Effector CD8-positive, alpha-beta T cell (primary cell): ENCODE data around the gene HAVCR1.
"Not testable (repeated sequence)": the region's sequence is repeated elsewhere in the genome, so short reads cannot be mapped to it uniquely, and the experiment has no call there.

Experiments used
- DNase-seq: peaks from one replicate; lab custom pipeline; 2025; lab: John Stamatoyannopoulos, UW
- total RNA-seq, 4 experiments: gene quantifications; one replicate each; lab custom pipeline; 2026; lab: John Stamatoyannopoulos, UW

The HAVCR1 gene
- total RNA-seq, result 0.97 to 1.6 (median 1.3) reads per million in 4 experiments

DNA sequence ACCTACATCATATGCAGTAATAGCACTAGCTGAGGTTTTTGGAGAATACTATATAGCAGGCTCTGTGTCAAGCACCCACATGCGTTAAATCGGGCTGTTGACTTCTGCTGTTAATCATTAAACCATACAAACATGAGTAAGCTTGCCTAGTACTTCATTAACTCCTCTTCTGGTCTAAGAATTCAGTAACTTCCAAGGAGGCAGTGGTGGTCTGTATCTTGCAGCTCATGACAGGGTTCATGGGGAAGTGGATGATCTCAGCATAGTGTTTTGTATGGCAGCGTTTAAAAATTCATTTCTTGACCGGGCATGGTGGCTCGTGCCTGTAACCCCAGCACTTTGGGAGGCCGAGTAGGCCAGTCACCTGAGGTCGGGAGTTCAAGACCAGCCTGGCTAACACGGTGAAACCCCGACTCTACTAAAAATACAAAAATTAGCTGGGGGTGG lies at the start of gene HAVCR1:
Gene HAVCR1, minus strand, starts transcription at position 24 of the 447 bp plus-strand sequence. CDS start 1,173 bp downstream, outside the sequence.
- no peak for DNase-seq

DNA sequence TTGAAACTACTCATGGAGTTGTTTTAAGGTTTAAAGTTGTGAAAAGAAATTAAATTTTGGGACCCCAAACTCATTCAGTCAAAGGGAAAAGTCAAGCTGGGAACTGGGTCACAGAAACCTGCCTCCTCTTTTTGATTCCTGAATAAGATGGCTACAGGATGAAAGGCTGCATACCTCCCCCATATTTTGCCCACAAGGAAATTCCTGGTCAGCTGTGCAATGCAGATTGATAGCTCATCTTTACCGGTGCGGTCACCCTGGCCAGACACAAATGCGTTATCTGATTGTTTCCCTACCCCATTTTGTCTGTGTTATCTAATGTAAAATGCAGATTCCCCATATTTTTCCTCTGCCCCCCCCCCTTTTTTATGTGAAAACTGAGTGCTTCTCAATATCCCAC lies 48.6 kb upstream of the HAVCR1 start:
- no peak for DNase-seq

GRCh38 chr5:157106630-157107461 lies 47.9 kb upstream of the HAVCR1 start:
- no peak for DNase-seq

GRCh38 chr5:157100140-157100679 lies 41.3 kb upstream of the HAVCR1 start:
- DNase-seq, result no peak

DNA sequence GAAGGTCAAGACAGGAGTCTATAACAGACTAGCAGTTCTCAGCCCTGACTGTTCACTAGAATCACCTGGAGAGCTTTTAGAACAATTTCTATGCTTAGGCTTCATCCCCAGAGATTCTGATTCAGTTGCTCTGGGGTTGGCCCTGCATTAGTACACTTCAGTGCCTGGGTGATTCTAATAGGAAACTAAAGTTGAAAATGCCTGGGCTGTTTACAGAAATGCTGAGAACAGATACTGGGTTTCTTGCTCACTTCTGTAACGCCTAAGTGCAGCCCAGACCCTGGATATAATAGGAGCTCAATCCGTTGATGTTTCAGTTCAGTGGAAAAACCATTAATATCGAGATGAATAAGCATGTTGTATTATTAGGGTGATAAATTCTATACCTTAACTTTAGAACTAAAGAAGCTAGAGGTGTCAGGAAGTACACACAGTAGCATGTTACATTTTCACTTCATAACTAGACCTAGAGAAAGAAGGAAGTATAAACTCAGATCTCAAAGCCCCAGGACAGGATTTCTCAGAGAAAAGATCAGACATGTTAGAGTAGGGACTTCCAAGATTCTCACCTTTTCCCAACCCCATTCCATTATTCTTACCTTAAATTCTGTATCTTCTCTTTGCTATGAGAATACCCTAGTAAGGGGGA lies 29.6 kb upstream of the HAVCR1 start:
- DNase-seq, result no peak

GRCh38 chr5:157086751-157087359 lies 27.9 kb upstream of the HAVCR1 start:
- no peak for DNase-seq

DNA sequence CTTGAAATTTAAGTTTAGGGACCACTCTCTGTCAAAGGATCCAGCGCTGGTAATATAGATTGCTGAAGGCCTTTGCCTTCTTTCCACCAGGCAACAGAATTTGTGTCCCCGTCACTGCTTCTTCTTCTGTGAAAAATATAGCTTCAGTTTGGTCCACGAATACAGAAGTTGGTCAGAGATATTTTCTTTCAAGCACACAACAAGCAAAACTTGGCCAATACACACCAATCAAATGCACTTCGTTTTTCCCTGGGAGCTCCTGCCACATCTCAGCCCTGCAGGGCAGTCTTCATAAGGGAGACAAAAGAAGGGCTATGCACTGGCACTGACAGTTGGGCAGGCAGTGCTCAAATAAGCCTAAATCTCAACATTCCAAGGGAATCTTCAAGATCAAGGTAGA lies 27.0 kb upstream of the HAVCR1 start:
- no peak for DNase-seq

GRCh38 chr5:157080286-157080685 lies 21.4 kb upstream of the HAVCR1 start:
- no peak for DNase-seq

GRCh38 chr5:157076558-157076957 lies 17.6 kb upstream of the HAVCR1 start:
- DNase-seq, result no peak

DNA sequence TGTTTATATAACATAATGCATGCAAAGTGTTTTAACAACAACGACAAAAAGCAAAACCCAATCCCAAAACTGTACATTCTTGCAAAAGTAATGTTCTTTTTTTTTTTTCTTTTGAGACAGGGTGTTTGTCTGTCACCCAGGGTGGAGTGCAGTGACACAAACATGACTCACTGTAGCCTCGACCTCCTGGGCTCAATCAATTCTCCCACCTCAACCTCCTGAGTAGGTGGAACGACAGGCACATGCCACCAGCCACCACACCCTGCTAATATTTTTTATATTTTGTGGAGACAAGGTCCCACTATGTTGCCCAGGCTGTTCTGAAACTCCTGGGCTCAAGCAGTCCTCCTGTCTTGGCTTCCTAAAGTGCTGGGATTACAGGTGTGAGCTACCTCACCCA lies 13.6 kb upstream of the HAVCR1 start:
- no peak for DNase-seq

GRCh38 chr5:157069949-157070348 lies 11.0 kb upstream of the HAVCR1 start:
- DNase-seq, result no peak

DNA sequence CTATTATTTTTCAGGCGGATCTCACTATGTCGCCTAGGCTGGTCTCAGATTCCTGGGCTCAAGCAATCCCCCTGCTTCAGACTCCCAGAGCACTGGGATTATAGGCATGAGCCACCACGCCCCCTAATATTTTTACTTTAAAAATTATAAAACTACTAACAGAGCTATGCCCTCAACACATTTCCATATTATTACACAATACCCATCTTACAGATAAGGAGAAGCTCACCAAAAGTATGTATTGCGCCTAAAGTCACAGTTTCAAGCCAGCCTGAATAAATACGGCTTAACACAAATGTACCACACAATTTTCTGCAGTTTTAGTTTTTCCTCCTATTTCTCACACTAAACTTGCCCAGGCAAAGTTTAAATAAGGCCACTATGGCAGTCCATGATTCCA lies 9.9 kb upstream of the HAVCR1 start:
- DNase-seq, result no peak

GRCh38 chr5:157068339-157068738 lies 9.4 kb upstream of the HAVCR1 start:
- no peak for DNase-seq

- DNase-seq, result no peak
Measured at GRCh38 chr5:157067005-157067404, 8.1 kb upstream of the HAVCR1 start.

GRCh38 chr5:157066080-157066479 lies 7.2 kb upstream of the HAVCR1 start:
- no peak for DNase-seq

DNA sequence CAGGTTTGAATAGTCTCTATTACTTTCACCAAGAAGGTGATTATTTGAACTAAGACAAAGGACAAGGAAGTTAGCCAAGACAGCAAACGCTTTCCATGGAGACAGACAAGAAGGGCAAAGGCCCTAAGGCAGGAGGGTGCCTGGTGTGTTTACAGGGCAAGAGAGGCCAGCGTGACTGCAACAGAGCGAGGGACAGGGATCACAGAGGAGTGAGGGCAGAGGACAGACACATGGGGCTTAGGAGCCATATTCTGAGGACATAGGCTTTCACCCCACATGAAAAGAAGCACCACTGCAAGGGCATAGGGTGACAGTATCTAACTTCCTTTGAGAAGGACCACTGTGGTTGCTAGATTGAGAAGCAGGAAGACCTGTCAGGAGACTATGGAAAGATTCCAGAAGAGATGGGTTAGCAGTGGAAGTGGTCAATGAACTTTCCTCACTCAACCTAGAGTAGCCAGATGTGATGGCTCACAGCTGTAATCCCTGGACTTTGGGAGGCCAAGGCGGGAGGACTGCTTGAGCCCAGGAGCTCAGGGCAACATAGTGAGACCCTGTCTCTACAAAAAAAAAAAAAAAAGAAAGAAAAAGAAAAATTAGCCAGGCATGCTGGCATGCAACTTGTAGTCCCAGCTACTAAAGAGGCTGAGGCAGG lies 5.0 kb upstream of the HAVCR1 start:
- DNase-seq, result no peak

- DNase-seq, result no peak
Measured at GRCh38 chr5:157059891-157060290, 975 bp upstream of the HAVCR1 start.

- no peak for DNase-seq
Measured at GRCh38 chr5:157057459-157058370, 1.2 kb downstream of the HAVCR1 start.

- not testable (repeated sequence) for DNase-seq
Measured at GRCh38 chr5:157056848-157057247, 2.1 kb downstream of the HAVCR1 start.

DNA sequence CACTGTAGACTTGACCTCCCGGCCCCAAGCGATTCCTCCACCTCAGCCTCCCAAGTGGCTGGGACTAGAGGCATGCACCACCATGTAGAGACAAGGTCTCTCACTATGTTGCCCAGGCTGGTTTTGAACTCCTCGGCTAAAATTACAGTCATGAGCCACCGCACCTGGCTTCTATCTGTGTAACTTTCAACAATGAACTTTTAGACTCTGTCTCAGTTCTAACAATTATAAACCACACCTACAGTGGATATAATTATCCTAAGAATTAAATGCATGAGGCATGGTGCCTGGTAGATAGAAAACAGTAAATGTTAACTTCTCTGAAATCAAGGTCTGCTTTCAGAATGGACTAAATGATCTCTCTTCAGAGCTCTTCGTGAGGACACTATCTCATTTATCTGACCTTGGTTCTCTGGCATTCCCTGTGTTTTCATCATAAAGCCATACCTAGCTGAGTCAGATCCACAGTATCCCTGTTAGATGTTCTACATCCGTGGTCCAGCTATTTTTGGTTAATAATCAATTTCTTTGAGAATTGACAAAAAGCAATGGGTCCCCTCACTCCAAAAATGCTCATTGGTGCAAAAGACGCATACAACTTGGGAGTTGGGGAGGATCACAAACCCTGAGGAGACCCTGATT lies 7.2 kb downstream of the HAVCR1 start:
- DNase-seq, result no peak
